ENCODE data around the gene CALHM5. TPM values are rescaled to one million over a fixed set of nuclear protein-coding genes. Genes with fewer than 3 reads are reported as not detected.

The CALHM5 gene
- total and polyA plus RNA-seq, 10 of the 15 experiments (the other 5 are each of a cell fraction or from before 2014, with no cell fraction given) = not detected

- Histone ChIP-seq H3K27me3 (replicated peaks in 1 of 2; ENCODE audit: control insufficient read depth in 2 of 2, insufficient read depth in 2 of 2, low read length in 1 of 2) (no peaks in the 10 kb centered on the region), H2AFZ (ENCODE audit: control insufficient read depth, low read depth, low read length) (no peak overlapping the region), H4K20me1 (ENCODE audit: control insufficient read depth, insufficient read depth) (no peaks in the 10 kb centered on the region), H3K4me1 (ENCODE audit: control insufficient read depth, insufficient read depth, low read length) (no peaks in the 10 kb centered on the region), H3K4me3 (no peak overlapping the region), H3K9ac (ENCODE audit: control insufficient read depth, insufficient read depth, low read length) (no peak overlapping the region), H3K4me2 (ENCODE audit: control insufficient read depth, insufficient read depth) (no peak overlapping the region), H3K36me3 (ENCODE audit: control insufficient read depth in 2 of 2, insufficient read depth in 2 of 2, low read length in 1 of 2) (no peaks in the 10 kb centered on the region), H3K79me2 (ENCODE audit: control insufficient read depth, insufficient read depth, low read length) (no peaks in the 10 kb centered on the region), H3K27ac (ENCODE audit: control insufficient read depth, insufficient read depth) (no peak overlapping the region), H3K9me3 (replicated peaks; ENCODE audit: control insufficient read depth, insufficient read depth, low read length) (no peaks in the 10 kb centered on the region)
- RAD21 ChIA-PET (ENCODE audit: unreplicated experiment) = no interaction called here
- in situ Hi-C loops (cut with MboI) (no loop called here), intact Hi-C loops (cut with micrococcal nuclease; ENCODE audit: unreplicated experiment) (no loop called here)
- SMC1A ChIA-PET (ENCODE audit: uncharacterized antibody, unreplicated experiment) = interaction anchor here (1.1 to 2.9 kb wide), 4 partner anchors 10 to 235 kb away, joined by 3 to 13 read pairs (median 7); partner anchors contain the start of gene CALHM5
- DNase-seq (ENCODE audit: low read depth, low spot score) (no peak), ATAC-seq (no peak), FAIRE-seq (no peak)
- BruUV-seq (replicated peaks) = no TSS peak
- no peak for TF ChIP-seq SIX5 (IDR thresholded peaks at IDR 0.05; ENCODE audit: low read depth, low read length, severe bottlenecking)
- no peak for TF ChIP-seq KAT2A (conservative IDR thresholded peaks at IDR 0.05; ENCODE audit: control insufficient read depth, low read depth, low read length)
- no peak for TF ChIP-seq CHD2 (IDR thresholded peaks at IDR 0.05; ENCODE audit: borderline replicate concordance, low read depth, low read length)
- TF ChIP-seq RELA (IDR thresholded peaks at IDR 0.05; ENCODE audit: borderline replicate concordance, partially characterized antibody) = no peak
- no peak for TF ChIP-seq ZZZ3 (IDR thresholded peaks at IDR 0.05; ENCODE audit: control insufficient read depth, insufficient read length, low read depth)
- no peak for TF ChIP-seq MYC (IDR thresholded peaks at IDR 0.05; ENCODE audit: insufficient read depth, insufficient read length, insufficient replicate concordance, low read length, severe bottlenecking)
- no peak for TF ChIP-seq ZBTB40 (IDR thresholded peaks at IDR 0.05; ENCODE audit: borderline replicate concordance)
- no peak for TF ChIP-seq NFYB (IDR thresholded peaks at IDR 0.05; ENCODE audit: insufficient read depth, low read depth, low read length)
- TF ChIP-seq JUND (IDR thresholded peaks at IDR 0.05; ENCODE audit: low read depth, low read length) = no peak
- TF ChIP-seq EED (IDR thresholded peaks at IDR 0.05; ENCODE audit: low read depth) = no peak
- no peak for TF ChIP-seq PAX5 (IDR thresholded peaks at IDR 0.05; ENCODE audit: borderline replicate concordance, low read depth, low read length)
- POLR2A ChIA-PET = no interaction called here
- CTCF ChIA-PET = interaction anchor here (0.6 to 3.4 kb wide), 5 partner anchors 12 to 305 kb away, joined by 3 to 18 read pairs (median 5); no protein-coding TSS in a partner anchor
- 73% methylated on average over 2 of the region's 2 CpGs for WGBS (ENCODE audit: insufficient coverage, insufficient replicate concordance, low lambda C conversion rate, missing lambda C conversion rate)
Observed at GRCh38 chr6:116522896-116523295, 11.5 kb downstream of the CALHM5 start.
